ENCODE data around the gene TRIM9. TPM values are rescaled to one million over a fixed set of nuclear protein-coding genes. Genes with fewer than 3 reads are reported as not detected.

TRIM9 gene
- total and polyA plus RNA-seq, 2 donors (not counting 3 experiments of a cell fraction or from before 2014, with no cell fraction given), result not detected

DNA sequence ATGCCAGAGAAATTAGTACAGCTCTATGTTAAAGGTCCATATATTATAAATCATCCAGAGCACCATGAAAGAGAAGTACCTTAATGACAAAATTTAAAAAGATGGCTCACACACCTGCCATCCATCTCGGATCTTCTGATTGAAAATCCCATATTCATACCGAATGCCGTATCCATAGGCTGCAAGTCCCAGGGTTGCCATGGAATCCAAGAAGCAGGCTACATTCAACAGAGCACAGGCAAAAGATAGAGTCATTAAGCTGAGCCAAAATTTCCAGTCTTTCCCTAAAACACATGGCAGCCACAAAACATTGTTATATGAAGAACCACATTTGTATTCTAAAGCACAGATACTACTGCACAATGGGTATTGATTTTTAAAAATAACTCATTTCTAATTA, 163.3 kb downstream of the TRIM9 start:
- TF ChIP-seq EZH2 (IDR thresholded peaks at IDR 0.05; ENCODE audit: borderline replicate concordance, low read depth, low read length, severe bottlenecking), result no peak
- TF ChIP-seq, protein P1, sequence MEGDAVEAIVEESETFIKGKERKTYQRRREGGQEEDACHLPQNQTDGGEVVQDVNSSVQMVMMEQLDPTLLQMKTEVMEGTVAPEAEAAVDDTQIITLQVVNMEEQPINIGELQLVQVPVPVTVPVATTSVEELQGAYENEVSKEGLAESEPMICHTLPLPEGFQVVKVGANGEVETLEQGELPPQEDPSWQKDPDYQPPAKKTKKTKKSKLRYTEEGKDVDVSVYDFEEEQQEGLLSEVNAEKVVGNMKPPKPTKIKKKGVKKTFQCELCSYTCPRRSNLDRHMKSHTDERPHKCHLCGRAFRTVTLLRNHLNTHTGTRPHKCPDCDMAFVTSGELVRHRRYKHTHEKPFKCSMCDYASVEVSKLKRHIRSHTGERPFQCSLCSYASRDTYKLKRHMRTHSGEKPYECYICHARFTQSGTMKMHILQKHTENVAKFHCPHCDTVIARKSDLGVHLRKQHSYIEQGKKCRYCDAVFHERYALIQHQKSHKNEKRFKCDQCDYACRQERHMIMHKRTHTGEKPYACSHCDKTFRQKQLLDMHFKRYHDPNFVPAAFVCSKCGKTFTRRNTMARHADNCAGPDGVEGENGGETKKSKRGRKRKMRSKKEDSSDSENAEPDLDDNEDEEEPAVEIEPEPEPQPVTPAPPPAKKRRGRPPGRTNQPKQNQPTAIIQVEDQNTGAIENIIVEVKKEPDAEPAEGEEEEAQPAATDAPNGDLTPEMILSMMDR (IDR thresholded peaks at IDR 0.05; ENCODE audit: extremely low read depth in 1 of 2, insufficient read depth in 1 of 2, low read depth in 1 of 2, low read length in 2 of 2), result no peak
- TF ChIP-seq JUN (IDR thresholded peaks at IDR 0.05; ENCODE audit: borderline replicate concordance, insufficient read depth, insufficient read length, low read depth), result no peak
- TF ChIP-seq FOS (IDR thresholded peaks at IDR 0.05; ENCODE audit: borderline replicate concordance, insufficient read depth, low read length), result no peak
- TF ChIP-seq, protein P2, sequence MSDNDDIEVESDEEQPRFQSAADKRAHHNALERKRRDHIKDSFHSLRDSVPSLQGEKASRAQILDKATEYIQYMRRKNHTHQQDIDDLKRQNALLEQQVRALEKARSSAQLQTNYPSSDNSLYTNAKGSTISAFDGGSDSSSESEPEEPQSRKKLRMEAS (IDR thresholded peaks at IDR 0.05; ENCODE audit: insufficient read depth, insufficient read length), result no peak
- TF ChIP-seq POLR2AphosphoS5 (IDR thresholded peaks at IDR 0.05; ENCODE audit: insufficient read depth, low read depth, low read length), result no peak
- TF ChIP-seq GATA2 (IDR thresholded peaks at IDR 0.05; ENCODE audit: insufficient read depth, insufficient read length, low read depth, low read length), result no peak
- TF ChIP-seq POLR2A (IDR thresholded peaks at IDR 0.05; ENCODE audit: low read depth, low read length), result no peak
- TF ChIP-seq MYC (IDR thresholded peaks at IDR 0.05; ENCODE audit: low read depth, low read length), result no peak
- FAIRE-seq (no peak), DNase-seq (ENCODE audit: low read depth, low spot score) (no peak)
- Histone ChIP-seq H3K9me1 (replicated peaks; ENCODE audit: control insufficient read depth, extremely low read depth, insufficient read depth, low read length) (no peaks in the 10 kb centered on the region), H2AFZ (ENCODE audit: low read depth, low read length) (no peak overlapping the region), H3K9ac (replicated peaks; ENCODE audit: extremely low read depth, insufficient read depth, low read length) (no peak overlapping the region), H3K27me3 (ENCODE audit: control insufficient read depth in 2 of 2, insufficient read depth in 2 of 2, low read length in 2 of 2) (no peaks in the 10 kb centered on the region), H3K4me1 (ENCODE audit: control insufficient read depth, extremely low read depth, insufficient read depth, low read length) (no peaks in the 10 kb centered on the region), H3K9me3 (replicated peaks; ENCODE audit: control insufficient read depth, insufficient read depth, low read length) (no peaks in the 10 kb centered on the region), H3K4me3 (replicated peaks in 1 of 3; ENCODE audit: insufficient read depth in 1 of 3, low read depth in 1 of 3, low read length in 3 of 3) (no peak overlapping the region), H3K4me2 (ENCODE audit: insufficient read depth, low read length) (no peak overlapping the region), H4K20me1 (replicated peaks; ENCODE audit: control insufficient read depth, extremely low read depth, insufficient read depth, low read length) (no peaks in the 10 kb centered on the region), H3K79me2 (ENCODE audit: control insufficient read depth, insufficient read depth, low read length) (no peaks in the 10 kb centered on the region), H3K27ac (ENCODE audit: insufficient read depth, low read depth, low read length) (no peak overlapping the region), H3K36me3 (ENCODE audit: control insufficient read depth in 2 of 2, extremely low read depth in 1 of 2, insufficient read depth in 2 of 2, low read length in 2 of 2) (peaks cover 0 to 8% of the 10 kb centered on the region in 2 experiments)
- ChIA-PET POLR2A (no interaction called here), CTCF (no interaction called here)
- dilution Hi-C loops (cut with MboI; ENCODE audit: extremely low pct_ligation_motif_present, low sequenced_read_pairs), result no loop called here
- BruUV-seq (replicated peaks), result no TSS peak
- intact Hi-C loops (cut with micrococcal nuclease), result no loop called here

Data from endothelial cell of umbilical vein (primary cell).